Measurements from ENCODE around the gene PNMA8B.

DNA sequence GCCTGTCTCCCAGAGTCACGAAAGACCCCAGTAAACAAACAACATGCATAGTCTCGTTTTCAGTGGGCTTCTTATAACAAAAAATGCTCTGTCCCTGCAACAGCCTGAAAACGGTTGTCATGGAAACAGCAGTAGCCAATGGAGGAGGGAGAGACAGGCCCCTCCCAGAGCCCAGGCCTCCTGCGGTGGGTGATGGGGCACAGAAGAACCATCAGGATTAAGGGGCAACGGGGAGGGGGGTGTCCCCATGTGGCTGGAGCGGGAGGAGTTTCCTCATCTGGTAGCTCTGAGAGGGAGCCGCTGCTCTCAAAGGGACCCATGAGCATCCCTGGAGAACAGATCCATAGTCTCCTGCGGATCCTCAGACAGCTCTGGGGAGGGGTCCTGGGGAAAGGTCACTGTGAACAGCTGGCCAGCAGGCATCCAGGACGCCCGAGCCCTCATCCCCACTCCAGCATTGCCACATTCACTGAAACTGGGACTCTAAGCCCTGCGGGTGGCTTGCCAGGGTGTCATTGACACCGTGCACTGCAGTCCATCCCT is 37.5 kb upstream of the PNMA8B start:
- TF ChIP-seq, protein P1, sequence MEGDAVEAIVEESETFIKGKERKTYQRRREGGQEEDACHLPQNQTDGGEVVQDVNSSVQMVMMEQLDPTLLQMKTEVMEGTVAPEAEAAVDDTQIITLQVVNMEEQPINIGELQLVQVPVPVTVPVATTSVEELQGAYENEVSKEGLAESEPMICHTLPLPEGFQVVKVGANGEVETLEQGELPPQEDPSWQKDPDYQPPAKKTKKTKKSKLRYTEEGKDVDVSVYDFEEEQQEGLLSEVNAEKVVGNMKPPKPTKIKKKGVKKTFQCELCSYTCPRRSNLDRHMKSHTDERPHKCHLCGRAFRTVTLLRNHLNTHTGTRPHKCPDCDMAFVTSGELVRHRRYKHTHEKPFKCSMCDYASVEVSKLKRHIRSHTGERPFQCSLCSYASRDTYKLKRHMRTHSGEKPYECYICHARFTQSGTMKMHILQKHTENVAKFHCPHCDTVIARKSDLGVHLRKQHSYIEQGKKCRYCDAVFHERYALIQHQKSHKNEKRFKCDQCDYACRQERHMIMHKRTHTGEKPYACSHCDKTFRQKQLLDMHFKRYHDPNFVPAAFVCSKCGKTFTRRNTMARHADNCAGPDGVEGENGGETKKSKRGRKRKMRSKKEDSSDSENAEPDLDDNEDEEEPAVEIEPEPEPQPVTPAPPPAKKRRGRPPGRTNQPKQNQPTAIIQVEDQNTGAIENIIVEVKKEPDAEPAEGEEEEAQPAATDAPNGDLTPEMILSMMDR (IDR thresholded peaks at IDR 0.05) = no peak
- TF ChIP-seq POLR2A (IDR thresholded peaks at IDR 0.05) = no peak

Data from esophagus squamous epithelium (tissue), 4 donors.